Measurements from ENCODE around the gene CHD9. TPM values are rescaled to one million over a fixed set of nuclear protein-coding genes. Genes with fewer than 3 reads are reported as not detected.

The CHD9 gene
- total RNA-seq, 2 donors from 2014 or later: 56.3 to 62.6 TPM

GRCh38 chr16:53152329-53152728, 97.5 kb downstream of the CHD9 start:
- Histone ChIP-seq H3K4me1 (replicated peaks) (no peaks in the 10 kb centered on the region), H3K27me3 (replicated peaks; ENCODE audit: insufficient read depth) (no peaks in the 10 kb centered on the region), H3K9me3 (no peaks in the 10 kb centered on the region), H3K4me3 (no peak overlapping the region), H3K27ac (no peak overlapping the region), H3K36me3 (no peaks in the 10 kb centered on the region)
- TF ChIP-seq POLR2AphosphoS5 (IDR thresholded peaks at IDR 0.05): no peak
- no peak for TF ChIP-seq CTCF (IDR thresholded peaks at IDR 0.05)
- no peak for TF ChIP-seq POLR2A (IDR thresholded peaks at IDR 0.05)
- no peak for DNase-seq (ENCODE audit: low spot score)
- intact Hi-C loops (cut with DNase I): no loop called here

- Histone ChIP-seq H3K36me3 (no peaks in the 10 kb centered on the region), H3K27me3 (replicated peaks; ENCODE audit: insufficient read depth) (no peaks in the 10 kb centered on the region), H3K9me3 (no peaks in the 10 kb centered on the region), H3K27ac (no peak overlapping the region), H3K4me3 (no peak overlapping the region), H3K4me1 (replicated peaks) (no peaks in the 10 kb centered on the region)
- TF ChIP-seq CTCF (IDR thresholded peaks at IDR 0.05) (no peak), POLR2AphosphoS5 (IDR thresholded peaks at IDR 0.05) (no peak), POLR2A (IDR thresholded peaks at IDR 0.05) (no peak)
- DNase-seq (ENCODE audit: low spot score): no peak
- intact Hi-C loops (cut with DNase I): no loop called here
Measured at GRCh38 chr16:53153130-53153529, 98.3 kb downstream of the CHD9 start.

GRCh38 chr16:53154513-53154912, 99.7 kb downstream of the CHD9 start:
- Histone ChIP-seq H3K27me3 (replicated peaks; ENCODE audit: insufficient read depth) (no peaks in the 10 kb centered on the region), H3K27ac (no peak overlapping the region), H3K36me3 (no peaks in the 10 kb centered on the region), H3K4me1 (replicated peaks) (no peaks in the 10 kb centered on the region), H3K4me3 (no peak overlapping the region), H3K9me3 (no peaks in the 10 kb centered on the region)
- WGBS: 49% methylated on average over 9 of the region's 9 CpGs
- intact Hi-C loops (cut with DNase I): no loop called here
- DNase-seq (ENCODE audit: low spot score): no peak
- TF ChIP-seq POLR2A (IDR thresholded peaks at IDR 0.05): no peak
- no peak for TF ChIP-seq CTCF (IDR thresholded peaks at IDR 0.05)
- no peak for TF ChIP-seq POLR2AphosphoS5 (IDR thresholded peaks at IDR 0.05)

GRCh38 chr16:53156516-53156915, 101.7 kb downstream of the CHD9 start:
- intact Hi-C loops (cut with DNase I): loop anchor here (5.0 kb wide), 1 partner anchor 99 kb away; no protein-coding TSS in a partner anchor
- WGBS: 87% methylated on average over 2 of the region's 2 CpGs

More at GRCh38 chr16:53156516-53156915, 101.7 kb downstream of the CHD9 start:
- TF ChIP-seq POLR2A (IDR thresholded peaks at IDR 0.05) (no peak), CTCF (IDR thresholded peaks at IDR 0.05) (no peak), POLR2AphosphoS5 (IDR thresholded peaks at IDR 0.05) (no peak)
- Histone ChIP-seq H3K27me3 (replicated peaks; ENCODE audit: insufficient read depth) (no peaks in the 10 kb centered on the region), H3K9me3 (no peaks in the 10 kb centered on the region), H3K27ac (no peak overlapping the region), H3K36me3 (no peaks in the 10 kb centered on the region), H3K4me3 (no peak overlapping the region), H3K4me1 (replicated peaks) (no peaks in the 10 kb centered on the region)
- no peak for DNase-seq (ENCODE audit: low spot score)

All from prostate gland (tissue), 2 donors.